ENCODE data around the gene WFDC8.

DNA sequence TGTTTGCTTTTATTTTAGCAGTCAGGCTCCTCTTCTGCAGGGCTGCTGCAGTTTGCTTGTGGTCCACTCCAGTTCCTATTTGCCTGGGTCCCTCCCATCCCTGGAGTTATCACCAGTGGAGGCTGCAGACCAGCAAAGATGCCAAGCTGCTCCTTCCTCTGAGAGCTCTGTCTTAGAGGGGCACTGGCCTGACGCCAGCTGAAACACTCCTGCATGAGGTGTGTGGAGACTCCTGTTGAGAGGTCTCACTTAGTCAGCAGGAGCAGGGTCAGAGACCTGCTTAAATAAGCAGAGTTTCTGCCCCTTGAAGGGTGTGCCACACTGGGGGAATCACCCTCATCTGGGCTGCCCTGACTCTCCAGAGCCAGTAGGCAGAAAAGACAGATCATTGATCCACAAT lies 16.2 kb upstream of the WFDC8 start:
- TF ChIP-seq POLR2AphosphoS5 (IDR thresholded peaks at IDR 0.05; ENCODE audit: borderline replicate concordance, low read depth, low read length) (no peak), EZH2 (IDR thresholded peaks at IDR 0.05) (no peak), FOXP2 (optimal IDR thresholded peaks at IDR 0.05; ENCODE audit: control extremely low read depth, extremely low read length, insufficient read depth) (no peak)

Data from SK-N-MC (cell line).